Epithelial cell of prostate (primary cell): ENCODE data around the gene MYL11.
"Not testable (repeated sequence)": the region's sequence is repeated elsewhere in the genome, so short reads cannot be mapped to it uniquely, and the experiment has no call there.

Source experiments
- DNase-seq: peaks from one replicate; pipeline ENCODE4 v3.0.0-alpha.2; 2011; ENCODE audit warnings: low read depth, low spot score
- H3K27ac ChIP-seq: fragments of 450-650 bp; 2 replicates; pipeline ENCODE4 v1.5.1; 2017; ENCODE audit warnings: mild to moderate bottlenecking

The MYL11 gene

GRCh38 chr16:30383521-30383920 lies 8.9 kb downstream of the MYL11 start:
- no peak for DNase-seq
- no peak overlapping the region for H3K27ac ChIP-seq

DNA sequence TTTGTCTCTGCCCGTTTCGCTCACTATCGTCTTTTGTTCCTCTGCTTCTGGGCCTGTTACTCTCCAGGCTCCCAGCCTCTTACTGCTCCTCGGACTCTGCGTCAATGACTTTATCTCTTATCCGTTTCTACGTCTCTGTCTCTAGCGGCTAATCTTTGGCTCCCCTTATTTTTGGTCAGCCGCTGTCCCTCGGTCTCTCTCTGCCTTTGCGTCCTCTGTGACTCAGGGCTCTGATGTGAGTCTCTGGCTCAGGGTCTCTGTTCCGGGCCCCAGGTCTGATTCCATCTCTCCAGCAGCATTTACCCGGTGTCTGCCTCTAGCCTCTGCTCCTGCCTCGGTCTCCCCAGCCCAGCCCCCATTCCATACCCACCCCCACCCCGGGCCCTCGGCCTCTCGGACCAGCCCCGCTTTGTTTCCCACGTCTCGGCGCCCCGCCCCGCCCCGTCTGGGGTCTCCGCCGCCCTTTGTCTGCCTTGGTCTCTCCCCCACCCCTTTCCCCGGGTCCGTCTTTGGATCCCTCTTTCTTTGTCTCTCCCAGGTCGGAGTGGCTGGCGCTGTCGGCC lies 20.1 kb downstream of the MYL11 start:
- H3K27ac ChIP-seq: peak overlapping the region; percentile 66
- DNase-seq: no peak

DNA sequence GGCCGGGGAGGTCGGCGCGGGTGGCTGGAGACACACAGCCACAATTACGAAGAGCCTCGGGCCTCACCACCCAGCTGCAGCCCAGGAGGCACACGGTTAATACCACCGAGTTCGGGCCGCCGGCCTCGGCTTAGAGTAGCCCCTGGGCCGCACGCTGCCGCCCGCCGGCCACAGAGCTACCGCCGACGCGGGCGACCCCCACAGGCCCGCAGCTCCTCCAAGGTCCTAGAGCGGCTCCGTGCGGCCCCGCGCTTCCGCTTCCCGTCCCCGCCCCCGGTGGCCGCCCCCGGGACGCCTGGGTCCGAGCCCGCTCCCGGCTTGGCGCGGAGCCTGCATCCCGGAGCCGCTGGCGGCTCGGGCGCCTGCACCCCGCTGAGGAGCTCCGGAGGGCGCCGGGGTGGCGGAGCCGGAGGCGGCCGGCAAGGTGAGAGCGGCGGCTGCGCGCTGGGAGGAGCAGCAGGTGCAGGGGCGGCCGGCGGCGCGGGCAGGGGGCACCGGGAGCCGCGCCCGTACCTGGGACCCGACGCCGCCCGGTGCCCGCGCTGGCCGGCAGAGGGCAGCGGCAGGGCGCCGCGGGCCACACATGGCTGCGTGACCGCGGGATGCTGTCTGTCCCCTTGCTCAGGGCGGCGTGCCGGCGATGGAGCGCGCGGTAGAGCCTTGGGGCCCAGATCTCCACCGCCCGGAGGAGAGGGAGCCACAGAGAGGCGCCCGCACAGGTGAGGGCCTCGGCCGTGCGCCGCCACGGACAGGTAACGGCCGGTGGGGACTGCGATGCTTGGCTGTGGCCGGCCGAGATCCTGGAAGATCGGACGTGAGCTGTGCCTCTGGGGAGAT lies 20.8 kb downstream of the MYL11 start, which contains the start of gene ZNF48:
ZNF48 (plus strand) TSS at position 266 of the 837 bp plus-strand sequence; CDS start at position 641, 375 bp downstream.
- H3K27ac ChIP-seq: peak within 1 kb of the TSS; percentile 66
- DNase-seq: no peak

DNA sequence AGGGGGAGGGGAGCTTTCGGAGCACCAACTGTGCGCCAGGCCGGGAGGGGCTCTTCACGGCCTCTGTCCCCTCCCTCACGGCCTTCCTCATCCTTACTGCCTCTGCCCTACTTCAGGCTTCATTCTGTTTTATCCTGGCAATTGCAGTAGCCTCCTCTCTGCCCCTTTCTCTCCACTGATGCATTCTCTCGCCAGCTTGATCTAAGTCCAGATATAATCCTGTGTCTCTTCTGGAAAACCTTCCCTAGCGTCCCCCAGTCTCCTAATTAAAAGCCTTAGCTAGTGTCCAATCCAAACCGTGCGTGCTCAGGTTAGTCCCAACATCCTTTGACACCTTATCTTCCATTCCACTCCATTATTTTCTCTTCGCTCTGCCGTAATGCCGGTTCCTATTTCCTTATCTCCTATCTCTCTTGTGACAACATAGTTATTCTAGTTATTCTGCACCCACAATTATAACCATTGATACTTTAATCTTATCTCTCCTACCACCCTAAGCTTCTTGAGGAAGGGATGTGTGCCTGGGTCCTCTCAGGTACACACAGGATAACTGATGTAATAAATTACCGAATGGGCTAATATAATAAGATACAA lies 21.5 kb downstream of the MYL11 start:
- no peak for DNase-seq
- peak overlapping the region; percentile 66 for H3K27ac ChIP-seq

DNA sequence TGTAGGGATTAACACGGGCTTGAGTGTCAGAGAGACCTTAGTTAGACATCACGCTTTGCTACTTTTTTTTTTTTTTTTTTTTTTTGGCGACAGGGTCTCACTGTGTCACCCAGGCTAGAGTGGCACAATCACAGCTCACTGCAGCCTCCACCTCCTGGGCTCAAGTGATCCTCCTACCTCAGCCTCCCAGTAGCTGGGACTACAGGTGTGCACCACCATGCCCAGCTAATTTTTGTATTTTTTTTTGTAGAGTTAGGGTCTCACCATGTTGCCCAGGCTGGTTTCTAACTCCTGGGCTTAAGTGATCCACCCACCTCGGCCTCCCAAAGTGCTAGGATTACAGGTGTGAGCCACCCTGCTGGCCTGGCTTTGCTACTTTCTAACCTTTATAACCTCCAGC lies 22.0 kb downstream of the MYL11 start:
- not testable (repeated sequence) for DNase-seq
- H3K27ac ChIP-seq: peak overlapping the region; percentile 66

DNA sequence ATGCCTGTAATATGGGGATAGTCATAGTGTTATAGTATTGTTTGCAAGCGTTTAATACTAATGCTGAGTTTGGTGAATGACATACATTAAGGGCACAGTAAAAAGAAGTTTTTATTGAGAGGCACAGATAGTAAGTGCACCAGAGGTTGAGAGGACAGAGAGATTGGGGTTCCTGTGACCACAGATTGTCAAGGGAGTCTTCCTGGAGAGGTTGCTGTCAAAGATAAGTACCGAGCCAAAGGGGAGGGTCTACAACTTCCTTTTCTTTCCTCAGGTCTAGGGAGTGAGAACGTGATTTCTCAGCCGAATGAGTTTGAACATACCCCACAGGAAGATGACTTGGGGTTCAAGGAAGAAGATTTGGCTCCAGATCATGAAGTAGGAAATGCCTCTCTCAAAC lies 22.5 kb downstream of the MYL11 start:
- no peak for DNase-seq

GRCh38 chr16:30397776-30398660 lies 23.4 kb downstream of the MYL11 start:
- H3K27ac ChIP-seq: no peak overlapping the region

More for the DNA sequence above, 22.5 kb downstream of the MYL11 start:
- no peak overlapping the region for H3K27ac ChIP-seq

DNA sequence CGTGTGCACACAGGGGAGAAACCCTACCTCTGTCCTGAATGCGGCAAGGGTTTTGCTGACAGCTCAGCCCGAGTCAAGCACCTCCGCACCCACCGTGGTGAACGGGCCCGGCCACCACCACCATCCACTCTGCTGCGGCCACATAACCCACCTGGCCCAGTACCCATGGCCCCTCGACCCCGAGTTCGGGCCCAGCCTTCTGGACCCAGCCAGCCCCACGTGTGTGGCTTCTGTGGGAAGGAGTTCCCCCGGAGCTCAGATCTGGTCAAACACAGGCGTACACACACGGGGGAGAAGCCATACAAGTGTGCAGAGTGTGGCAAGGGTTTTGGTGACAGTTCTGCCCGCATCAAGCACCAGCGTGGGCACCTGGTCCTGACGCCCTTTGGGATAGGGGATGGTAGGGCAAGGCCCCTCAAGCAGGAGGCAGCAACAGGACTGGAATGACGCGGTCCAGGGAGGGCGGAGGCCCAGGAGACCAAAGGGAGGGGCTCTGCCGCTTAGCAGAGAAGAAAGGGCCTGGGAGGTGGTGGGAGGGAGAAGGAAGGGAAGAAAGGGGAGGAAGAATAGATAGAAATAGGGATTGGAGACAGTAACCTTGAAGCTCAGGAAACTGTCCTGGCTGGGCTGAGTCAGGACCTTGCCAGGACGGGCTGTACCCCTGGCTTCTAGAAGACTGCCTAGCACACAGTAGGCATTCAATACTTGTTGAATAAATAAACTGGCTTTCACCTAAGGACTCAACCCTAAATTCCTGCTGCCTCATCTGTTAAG lies 24.2 kb downstream of the MYL11 start:
- no peak for DNase-seq
- no peak overlapping the region for H3K27ac ChIP-seq

More at GRCh38 chr16:30397776-30398660, 23.4 kb downstream of the MYL11 start:
- no peak for DNase-seq

- DNase-seq: no peak
- H3K27ac ChIP-seq: peak overlapping the region; percentile 45
Measured at GRCh38 chr16:30399435-30400186, 25.0 kb downstream of the MYL11 start.

DNA sequence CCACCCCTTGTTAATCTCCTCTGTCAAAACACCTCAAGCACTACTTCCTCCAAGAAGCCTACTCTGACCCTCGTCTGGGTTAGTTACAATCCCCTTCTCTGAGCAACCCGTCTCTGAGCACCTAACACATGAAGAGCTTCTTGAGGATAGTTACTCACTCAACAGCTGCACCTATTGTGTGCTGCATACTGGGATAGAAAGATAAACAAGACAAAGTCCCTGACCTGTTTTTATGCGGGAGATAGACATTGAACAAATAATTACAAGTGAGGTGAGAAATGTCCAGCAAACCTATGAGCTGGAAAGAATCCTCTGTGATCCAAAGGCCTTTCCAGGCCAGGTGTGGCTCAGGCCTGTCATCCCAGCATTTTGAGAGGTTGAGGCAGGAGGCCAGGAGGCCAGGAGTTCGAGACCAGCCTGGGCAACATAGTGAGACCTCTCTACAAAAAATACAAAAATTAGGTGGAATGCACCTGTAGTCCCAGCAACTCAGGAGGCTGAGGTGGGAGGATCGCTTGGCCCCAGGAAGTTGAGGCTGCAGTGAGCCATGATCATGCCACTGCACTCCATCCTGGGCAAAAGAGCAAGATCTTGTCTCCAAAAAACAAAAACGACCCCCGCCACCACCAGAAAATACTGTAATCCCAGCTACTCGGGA lies 27.3 kb downstream of the MYL11 start:
- no peak overlapping the region for H3K27ac ChIP-seq
- no peak for DNase-seq

DNA sequence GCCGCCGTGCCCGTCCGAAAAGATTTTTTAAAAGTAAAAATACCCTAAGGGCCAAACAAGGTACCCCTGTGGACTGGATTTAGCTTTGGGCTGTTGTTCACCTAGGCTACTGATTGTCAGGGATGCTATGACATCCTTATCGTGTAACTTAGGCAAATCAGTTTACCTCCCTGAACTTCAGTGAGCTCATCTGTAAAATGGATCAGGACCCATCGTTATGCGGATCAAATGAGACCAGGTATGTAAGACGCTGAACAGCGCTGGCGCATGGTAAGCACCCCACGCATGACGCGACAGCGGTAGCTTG lies 32.1 kb downstream of the MYL11 start:
- no peak overlapping the region for H3K27ac ChIP-seq
- no peak for DNase-seq

DNA sequence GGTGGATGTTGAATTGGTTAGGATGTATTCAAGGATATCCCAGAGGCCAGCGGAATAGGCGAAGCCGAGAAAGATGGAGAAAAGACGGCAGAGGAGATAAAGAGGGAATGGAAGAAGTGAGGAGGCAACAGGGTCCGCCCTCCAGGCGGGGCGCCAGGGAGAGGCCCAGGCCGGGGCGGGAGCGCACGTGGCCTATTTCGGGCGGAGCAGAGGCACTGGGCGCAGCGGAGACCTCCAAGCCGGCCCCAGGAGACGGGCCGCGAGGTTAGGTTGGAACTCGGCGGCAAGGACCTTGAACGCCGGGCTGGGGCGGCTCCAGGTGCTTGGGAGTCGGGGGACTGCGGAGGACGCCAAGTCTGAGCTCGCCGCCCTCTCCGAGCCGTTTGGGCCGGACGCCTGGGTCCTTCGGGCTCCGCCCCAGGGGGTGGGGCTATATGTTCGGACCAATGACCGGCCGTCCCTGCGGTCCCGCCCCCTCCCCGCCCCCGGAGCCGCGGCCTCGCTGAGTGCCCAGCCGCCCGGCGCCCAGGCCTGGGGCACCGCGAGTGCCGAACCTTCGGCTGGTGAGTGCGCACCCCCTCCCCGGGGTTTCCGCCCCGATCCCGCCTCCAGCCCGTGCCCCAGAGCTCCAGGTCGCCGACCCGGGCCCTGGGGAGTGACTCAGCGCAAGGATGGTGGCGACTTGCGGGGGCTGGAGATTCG lies 32.7 kb downstream of the MYL11 start, which contains the start of gene ZNF771:
ZNF771 (plus strand) TSS at position 505 of the 702 bp plus-strand sequence. CDS start 448 bp downstream, outside the sequence.
- DNase-seq: no peak
- H3K27ac ChIP-seq: peak within 1 kb of the TSS; percentile 20

DNA sequence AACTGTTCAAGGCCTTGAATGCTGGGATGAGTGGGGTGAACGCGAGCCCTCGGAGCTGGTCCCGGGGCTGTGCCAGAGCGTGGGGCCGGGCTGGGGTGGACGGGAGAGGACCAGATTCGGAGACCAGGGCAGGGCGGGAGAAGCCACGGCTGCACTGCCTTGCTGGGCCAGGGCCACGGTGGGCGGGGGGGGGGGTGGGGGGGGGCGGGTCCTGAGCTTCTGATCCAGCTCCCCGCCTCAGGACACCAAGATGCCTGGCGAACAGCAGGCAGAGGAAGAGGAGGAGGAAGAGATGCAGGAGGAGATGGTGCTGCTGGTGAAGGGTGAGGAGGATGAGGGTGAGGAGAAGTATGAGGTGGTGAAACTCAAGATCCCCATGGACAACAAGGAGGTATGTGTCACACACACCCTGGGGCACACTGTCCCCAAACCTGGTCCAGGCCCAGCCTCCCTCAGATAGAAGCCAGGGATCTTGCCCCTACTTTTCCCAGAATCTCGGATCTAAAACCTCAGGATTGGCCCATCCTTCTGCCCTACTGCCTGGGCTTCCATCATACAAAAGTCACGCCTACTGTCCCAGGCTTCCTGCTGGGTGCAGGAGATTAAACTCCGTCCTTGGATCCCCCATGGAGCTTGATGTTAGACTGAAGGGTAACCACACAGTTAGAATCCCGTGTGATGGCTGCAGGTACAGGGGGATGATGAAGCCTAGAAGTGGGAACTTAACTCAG lies 33.4 kb downstream of the MYL11 start:
- DNase-seq: no peak
- peak overlapping the region; percentile 20 for H3K27ac ChIP-seq

DNA sequence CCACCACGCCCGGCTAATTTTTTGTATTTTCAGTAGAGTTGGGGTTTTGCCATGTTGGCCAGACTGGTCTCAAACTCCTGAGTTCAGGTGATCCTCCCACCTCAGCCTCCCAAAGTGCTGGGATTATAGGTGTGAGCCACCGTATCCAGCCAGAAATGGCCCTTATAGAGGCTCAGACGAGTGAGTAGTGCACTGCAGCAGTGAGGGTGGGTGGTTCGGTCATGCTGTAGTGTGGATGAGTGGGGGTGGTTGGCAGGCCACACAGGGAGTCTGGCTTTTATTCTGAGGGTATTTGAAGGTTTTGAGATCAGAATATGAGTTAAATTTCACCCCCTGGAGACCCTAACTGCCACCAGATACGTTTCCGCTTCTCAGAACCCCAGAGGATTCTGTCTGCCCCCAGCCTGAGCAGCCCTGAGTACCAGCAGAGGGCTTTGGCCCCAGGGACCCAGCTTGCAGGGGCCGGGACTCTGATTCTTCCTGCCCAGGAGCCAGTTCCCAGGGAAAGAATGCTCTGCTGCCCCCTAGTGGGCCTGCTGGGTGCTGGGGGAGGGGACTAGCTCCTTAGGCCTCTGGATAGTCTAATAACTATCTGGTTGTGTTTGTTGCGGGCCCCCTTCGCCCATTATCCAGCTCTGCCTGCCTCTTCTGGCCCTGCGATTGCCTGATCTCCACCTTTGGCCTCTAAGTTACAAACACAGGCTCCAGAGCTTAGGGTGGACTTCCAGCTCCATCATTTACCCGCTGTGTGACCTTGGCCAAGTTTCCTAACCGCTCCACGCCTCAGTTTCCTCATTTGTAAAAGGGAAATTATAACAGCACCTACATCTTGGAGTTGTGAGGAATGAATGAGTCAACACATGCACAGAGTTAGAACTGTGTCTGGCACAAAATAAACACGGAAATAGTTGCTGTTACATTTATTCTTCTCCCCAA lies 34.8 kb downstream of the MYL11 start:
- H3K27ac ChIP-seq: no peak overlapping the region
- DNase-seq: no peak

DNA sequence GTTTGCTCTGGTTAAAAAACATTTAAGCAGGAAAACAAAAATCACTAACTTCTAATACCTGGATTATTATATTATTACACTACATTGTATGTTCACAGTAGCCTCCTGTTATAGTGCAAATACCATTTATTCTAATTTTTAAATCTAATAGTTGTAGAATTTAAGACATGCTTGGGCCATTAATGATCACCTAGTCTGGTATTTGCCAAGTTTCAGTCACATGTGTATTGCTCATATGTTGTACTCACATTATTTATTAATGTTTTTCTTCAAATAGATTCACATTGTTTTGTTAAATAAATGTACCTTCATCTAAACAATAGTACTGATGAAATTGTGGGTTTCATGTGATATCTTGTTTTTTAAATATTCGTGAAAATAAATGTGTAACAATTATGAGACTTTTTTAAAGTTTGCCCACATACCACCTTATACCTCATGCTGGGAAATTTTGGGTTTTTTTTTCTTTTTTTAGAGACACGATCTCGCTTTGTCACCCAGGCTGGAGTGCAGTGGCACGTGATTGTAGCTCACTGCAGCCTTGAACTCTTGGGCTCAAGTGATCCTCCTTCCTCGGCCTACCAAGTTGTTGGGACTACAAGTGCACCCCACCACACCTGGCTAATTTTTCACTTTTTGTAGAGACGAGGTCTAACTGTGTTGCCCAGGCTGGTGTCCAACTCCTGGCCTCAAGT lies 38.7 kb downstream of the MYL11 start:
- H3K27ac ChIP-seq: peak overlapping the region; percentile 35
- no peak for DNase-seq
